Measurements from ENCODE around the gene SNX1. TPM values are rescaled to one million over a fixed set of nuclear protein-coding genes. Genes with fewer than 3 reads are reported as not detected.

Gene SNX1
- total and polyA plus RNA-seq, 10 of the 15 experiments (the other 5 are each of a cell fraction or from before 2014, with no cell fraction given), result 17.8 to 115 (median 96.3) TPM

- TF ChIP-seq NR2C1 (IDR thresholded peaks at IDR 0.05) (no peak), NKRF (conservative IDR thresholded peaks at IDR 0.05) (no peak), NFIC (IDR thresholded peaks at IDR 0.05; ENCODE audit: low read depth, low read length) (peak; percentile 85), ZBTB40 (IDR thresholded peaks at IDR 0.05; ENCODE audit: borderline replicate concordance) (no peak), E2F4 (IDR thresholded peaks at IDR 0.05; ENCODE audit: low read depth, low read length) (no peak), LARP7 (IDR thresholded peaks at IDR 0.05) (no peak), CEBPZ (IDR thresholded peaks at IDR 0.05; ENCODE audit: low read depth, low read length) (no peak), EGR1 (IDR thresholded peaks at IDR 0.05; ENCODE audit: borderline replicate concordance in 1 of 2, low read depth in 2 of 2, low read length in 2 of 2) (no peak), ZNF592 (IDR thresholded peaks at IDR 0.05) (no peak), BRCA1 (IDR thresholded peaks at IDR 0.05; ENCODE audit: low read depth, low read length) (no peak), BACH1 (IDR thresholded peaks at IDR 0.05; ENCODE audit: borderline replicate concordance) (no peak), ZNF622 (IDR thresholded peaks at IDR 0.05) (no peak), POU2F2 (IDR thresholded peaks at IDR 0.05; ENCODE audit: borderline replicate concordance, low read depth, low read length) (no peak; the same call in 2 of the 3 replicates), KAT2A (conservative IDR thresholded peaks at IDR 0.05; ENCODE audit: control insufficient read depth, low read depth, low read length) (no peak)
Observed at GRCh38 chr15:64144565-64145281, 48.9 kb downstream of the SNX1 start (continued).

Measured in GM12878 (cell line).